Subcutaneous preadipocyte (primary cell): ENCODE data around the gene ZNF124. TPM values are rescaled to one million over a fixed set of nuclear protein-coding genes. Genes with fewer than 3 reads are reported as not detected.

Experiments
- small RNA-seq: library from RNA; depleted of rRNA; stranded (forward); fragments of <200 nt; gene quantifications from one replicate; pipeline ENCODE3, GENCODE V24; 2012
- total RNA-seq: library from RNA; depleted of rRNA; stranded (reverse); fragments of >200 nt; gene quantifications from 2 replicates; pipeline ENCODE4 v1.2.3, GENCODE V29; 2012

ZNF124 gene
- 17.6 and 34.0 TPM in 2 replicates for total RNA-seq

GRCh38 chr1:247171875-247172563, at the start of gene ZNF124:
Gene ZNF124, minus strand, starts transcription at chr1:247172020. Its CDS starts 143 bp downstream, at chr1:247171877.

Small RNAs within 50 kb of the gene (small RNA-seq; reads per million reads assigned to genes)
- gene AL390728.3 (not detected), gene RNA5SP82 (not detected)

Other genes starting within 250 kb of the ZNF124 start
- 39.3 and 53.2 TPM in 2 replicates for gene AHCTF1, start 240.1 kb downstream of the ZNF124 start, total RNA-seq
- 1.8 and 4.5 TPM in 2 replicates for gene ZNF695, start 164.0 kb downstream of the ZNF124 start, total RNA-seq
- gene ZNF670, start 93.2 kb downstream of the ZNF124 start, total RNA-seq = 1.8 and 3.3 TPM in 2 replicates
- gene ZNF669, start 67.7 kb downstream of the ZNF124 start, total RNA-seq = 7.3 and 7.4 TPM in 2 replicates
- gene VN1R5, start 84.1 kb upstream of the ZNF124 start, total RNA-seq = not detected in 2 replicates
- gene ZNF496, start 159.8 kb upstream of the ZNF124 start, total RNA-seq = 16.5 and 20.9 TPM in 2 replicates
- gene NLRP3, start 244.2 kb upstream of the ZNF124 start, total RNA-seq = not detected in 2 replicates